ENCODE measurements around the gene KDM6A.

- TF ChIP-seq CTCF (conservative IDR thresholded peaks at IDR 0.05 in 1 of 2, IDR thresholded peaks at IDR 0.05 in 1 of 2; ENCODE audit: extremely low read depth in 1 of 2, insufficient read depth in 1 of 2, low read depth in 1 of 2, low read length in 2 of 2) (no peak), EZH2 (IDR thresholded peaks at IDR 0.05; ENCODE audit: borderline replicate concordance, low read length) (no peak)
These were observed 153.0 kb downstream of the KDM6A start for GRCh38 chrX:45026036-45026435.

All from mammary epithelial cell (primary cell).